GM12878 (cell line): ENCODE results near the gene HSPA4. TPM values are rescaled to one million over a fixed set of nuclear protein-coding genes. Genes with fewer than 3 reads are reported as not detected.

ENCODE experiments used
- ATAC-seq: fragments of 200-7000 bp; cut with Tn5 transposase; 3 replicates; pipeline ENCODE4 v1.9.1; 2020; ENCODE audit warnings: mild to moderate bottlenecking, moderate library complexity
- BruUV-seq: library from RNA; stranded (reverse); fragments of 400-500 nt; replicated peaks from 2 replicates; lab custom pipeline; 2021; lab: Mats Ljungman, UMichigan
- CTCF ChIA-PET: fragments of 300-600 bp; sonication (Branson Sonifier 250); formaldehyde crosslinking; extraction: SDS; loops from one replicate; lab custom pipeline; 2021; ENCODE audit warnings: inconsistent platforms; lab: Yijun Ruan, JAX
- POLR2A ChIA-PET: fragments of 350-600 bp; formaldehyde crosslinking; extraction: SDS; loops from one replicate; lab custom pipeline; 2021; ENCODE audit warnings: inconsistent platforms; lab: Charles Lee
- RAD21 ChIA-PET: fragments of 300-600 bp; sonication (Branson Sonifier 250); formaldehyde crosslinking; loops from one replicate; lab custom pipeline; 2023; ENCODE audit warnings: antibody characterized with exemption; ENCODE audit not compliant: unreplicated experiment; lab: Charles Lee
- SMC1A ChIA-PET: fragments of 300-600 bp; sonication (Branson Sonifier 250); formaldehyde crosslinking; loops from one replicate; lab custom pipeline; 2023; ENCODE audit not compliant: unreplicated experiment, uncharacterized antibody; lab: Charles Lee
- DNase-seq: peaks from one replicate; pipeline ENCODE4 v3.0.0-alpha.2; 2011; ENCODE audit warnings: low read depth, low spot score
- FAIRE-seq: peaks from 3 replicates; lab custom pipeline; 2011; peaks lifted over from hg19 to GRCh38; lab: Jason Lieb, UNC
- H2AFZ ChIP-seq: 2 replicates; pipeline ENCODE4 v1.6.0; 2011; ENCODE audit warnings: low read depth, low read length, control low read depth; ENCODE audit not compliant: control insufficient read depth
- H3K27ac ChIP-seq: 2 replicates; pipeline ENCODE4 v1.5.1; 2011; ENCODE audit warnings: control low read depth; ENCODE audit not compliant: control insufficient read depth, insufficient read depth
- H3K27me3 ChIP-seq, 2 experiments: replicated peaks in 1 of 2; 2 replicates each; pipeline versions ENCODE4 v1.6.0 to v1.6.1; 2011; ENCODE audit warnings: low read length in 1 of 2; ENCODE audit not compliant: control insufficient read depth in 2 of 2, insufficient read depth in 2 of 2
- H3K36me3 ChIP-seq, 2 experiments: 2 replicates each; pipeline ENCODE4 v1.5.1; 2011; ENCODE audit warnings: low read length in 1 of 2; ENCODE audit not compliant: control insufficient read depth in 2 of 2, insufficient read depth in 2 of 2
- H3K4me1 ChIP-seq: 2 replicates; pipeline ENCODE4 v1.6.1; 2011; ENCODE audit warnings: mild to moderate bottlenecking, low read length, moderate library complexity, mixed read lengths; ENCODE audit not compliant: control insufficient read depth, insufficient read depth
- H3K4me2 ChIP-seq: 2 replicates; pipeline ENCODE4 v1.6.0; 2011; ENCODE audit warnings: control low read depth; ENCODE audit not compliant: control insufficient read depth, insufficient read depth
- H3K4me3 ChIP-seq: fragments of 200-600 bp; sonication (generic); 2 replicates; pipeline ENCODE4 v1.5.1; 2016
- H3K79me2 ChIP-seq: 2 replicates; pipeline ENCODE4 v1.6.0; 2011; ENCODE audit warnings: low read length; ENCODE audit not compliant: control insufficient read depth, insufficient read depth
- H3K9ac ChIP-seq: 2 replicates; pipeline ENCODE4 v1.8.0; 2011; ENCODE audit warnings: low read length, control low read depth, mixed read lengths; ENCODE audit not compliant: control insufficient read depth, insufficient read depth
- H3K9me3 ChIP-seq: replicated peaks from 3 replicates; pipeline ENCODE4 v1.5.1; 2011; ENCODE audit warnings: mild to moderate bottlenecking, low read length; ENCODE audit not compliant: control insufficient read depth, insufficient read depth
- H4K20me1 ChIP-seq: 2 replicates; pipeline ENCODE4 v1.6.0; 2011; ENCODE audit not compliant: control insufficient read depth, insufficient read depth
- IKZF1 ChIP-seq: fragments of 450-650 bp; conservative IDR thresholded peaks from 2 replicates; pipeline ENCODE4 v1.6.1; 2017; ENCODE audit warnings: antibody characterized with exemption, mild to moderate bottlenecking
- RAD21 ChIP-seq: IDR thresholded peaks from 2 replicates; pipeline ENCODE4 v1.6.1; 2011; ENCODE audit warnings: mild to moderate bottlenecking, low read depth, low read length, moderate library complexity; ENCODE audit not compliant: insufficient read depth
- SMARCA5 ChIP-seq: fragments of 450-650 bp; IDR thresholded peaks from 2 replicates; pipeline ENCODE4 v1.6.1; 2017; ENCODE audit warnings: mild to moderate bottlenecking
- WGBS: methylation state at CpG from one replicate; pipeline ENCODE4 v1.1.6; 2016; ENCODE audit warnings: low lambda C conversion rate; ENCODE audit not compliant: insufficient replicate concordance, insufficient coverage; ENCODE audit errors: missing lambda C conversion rate; 5-methylcytosine and 5-hydroxymethylcytosine counted together
- in situ Hi-C: fragments of 300-500 bp; cut with MboI; formaldehyde crosslinking; loops from 9 replicates; pipeline ENCODE4 v1.14.3; 2018; ENCODE audit warnings: mixed read lengths
- intact Hi-C: fragments of 100-400 bp; cut with micrococcal nuclease; formaldehyde crosslinking; loops from one replicate; pipeline ENCODE4 v1.14.2; 2022; ENCODE audit not compliant: unreplicated experiment
- polyA plus RNA-seq, 11 experiments: library from polyadenylated mRNA; depleted of rRNA in 4 of 11; unstranded in 6 of 11; stranded (reverse) in 5 of 11; fragments of >200 nt; fragmentation: Nextera tagmentation in 4 of 11; fragmentation: Illumina TruSeq in 1 of 11; extraction: Ambion mirVana in 4 of 11; extraction: Trizol in 1 of 11; gene quantifications; 1 replicate in 1 of 11; 2 replicates in 10 of 11; pipeline versions ENCODE4 v1.2.1 to v1.2.3, GENCODE V29; 2011 to 2016; ENCODE audit warnings: inconsistent platforms in 2 of 11, missing spikeins in 2 of 11, low read depth in 1 of 11
- total RNA-seq, 4 experiments: library from RNA; depleted of rRNA in 3 of 4; stranded (reverse); fragments of >200 nt in 3 of 4; fragmentation: Illumina TruSeq in 1 of 4; extraction: Trizol in 1 of 4; gene quantifications; 2 replicates each; pipeline versions ENCODE4 v1.2.1 to v1.2.3, GENCODE V29; 2013 to 2021
- TF ChIP-seq, protein P1 (sequence below): fragments of 450-650 bp; IDR thresholded peaks from 2 replicates; pipeline ENCODE4 v1.6.1; 2017; ENCODE audit warnings: mild to moderate bottlenecking, moderate library complexity

HSPA4 gene
- total and polyA plus RNA-seq, 10 of the 15 experiments (the other 5 are each of a cell fraction or from before 2014, with no cell fraction given), result 61.6 to 234 (median 116) TPM

DNA sequence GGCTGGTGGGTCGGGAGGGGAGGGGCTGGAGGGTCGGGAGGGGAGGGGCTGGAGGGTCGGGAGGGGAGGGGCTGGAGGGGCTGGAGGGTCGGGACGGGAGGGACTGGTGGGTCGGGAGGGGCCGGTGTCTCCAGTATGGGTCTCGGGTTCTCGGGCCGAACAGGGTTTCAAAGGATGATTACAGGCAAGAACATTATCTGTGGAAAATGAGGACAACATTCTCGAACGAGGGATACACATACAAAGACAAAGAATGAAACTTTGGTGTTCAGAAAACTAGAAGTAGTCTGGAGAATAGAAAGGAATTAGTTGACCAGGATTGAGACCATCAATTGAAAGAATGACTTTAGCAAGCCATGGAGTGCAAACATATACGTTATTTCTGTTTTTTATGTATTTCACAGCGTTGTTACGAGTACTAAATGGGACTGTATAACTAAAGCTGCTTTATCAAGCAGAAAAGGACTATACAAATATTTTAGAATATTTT is 25.1 kb upstream of the HSPA4 start:
- Histone ChIP-seq H3K27me3 (no peaks in the 10 kb centered on the region), H4K20me1 (no peaks in the 10 kb centered on the region), H3K4me2 (peak overlapping the region; percentile 64; the same call in 1 of the 2 replicates), H3K79me2 (peaks cover 22% of the 10 kb centered on the region), H2AFZ (peak overlapping the region; percentile 93), H3K9me3 (no peaks in the 10 kb centered on the region), H3K36me3 (peaks cover 0 to 4% of the 10 kb centered on the region in 2 experiments; a peak in 1 of 4 replicates), H3K27ac (no peak overlapping the region), H3K4me1 (0 out of 2 replicates have a peak, but pooled peaks cover 5% of the 10 kb centered on the region), H3K4me3 (peak overlapping the region; percentile 55; the same call in 1 of the 2 replicates), H3K9ac (peak overlapping the region; percentile 20; the same call in 1 of the 2 replicates)
- FAIRE-seq (no peak), DNase-seq (no peak), ATAC-seq (no peak)
- ChIA-PET CTCF (interaction anchor here (0.7 kb wide), 1 partner anchor 25 kb away, joined by 3 read pairs; the partner anchor contains the start of gene HSPA4), SMC1A (no interaction called here), POLR2A (interaction anchor here (0.5 to 1.1 kb wide), 2 partner anchors 64 to 158 kb away, joined by 3 to 5 read pairs; no protein-coding TSS in a partner anchor), RAD21 (no interaction called here)
- intact Hi-C loops (loop anchor here (2.0 kb wide), 1 partner anchor 24 kb away; no protein-coding TSS in a partner anchor), in situ Hi-C loops (no loop called here)
- WGBS, result 1% methylated on average over 8 of the region's 15 CpGs
- no TSS peak for BruUV-seq
- TF ChIP-seq SMARCA5 (0 out of 2 replicates have a peak, but pooled peaks have one; percentile 22), IKZF1 (no peak)

DNA sequence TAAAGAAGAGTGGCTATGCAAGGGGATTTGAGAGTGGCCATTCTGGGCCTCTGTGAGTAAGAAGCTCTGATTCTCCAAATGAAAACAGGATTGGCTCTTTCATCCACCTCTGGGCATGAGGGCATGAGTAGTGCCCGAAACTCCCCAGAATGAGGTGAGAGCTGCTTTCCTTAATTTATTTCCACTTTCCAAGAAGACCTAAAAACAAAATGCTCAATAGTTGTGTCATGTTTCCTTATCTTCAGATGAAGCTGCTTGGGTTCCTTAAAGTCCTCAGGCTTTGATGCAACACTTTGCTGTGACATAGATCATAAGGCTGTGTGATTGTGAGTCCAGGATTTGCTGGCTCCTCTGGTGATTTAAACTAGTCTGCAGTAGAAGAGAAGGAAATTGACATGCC is 22.4 kb upstream of the HSPA4 start:
- intact Hi-C loops, result no loop called here
- H3K4me1 ChIP-seq, result peaks cover 12% of the 10 kb centered on the region
- CTCF ChIA-PET, result interaction anchor here (0.6 kb wide), 1 partner anchor 30 kb away, joined by 3 read pairs; no protein-coding TSS in a partner anchor
- RAD21 ChIA-PET, result interaction anchor here (0.7 kb wide), 1 partner anchor 75 kb away, joined by 4 read pairs; no protein-coding TSS in a partner anchor
- TF ChIP-seq, protein P1, sequence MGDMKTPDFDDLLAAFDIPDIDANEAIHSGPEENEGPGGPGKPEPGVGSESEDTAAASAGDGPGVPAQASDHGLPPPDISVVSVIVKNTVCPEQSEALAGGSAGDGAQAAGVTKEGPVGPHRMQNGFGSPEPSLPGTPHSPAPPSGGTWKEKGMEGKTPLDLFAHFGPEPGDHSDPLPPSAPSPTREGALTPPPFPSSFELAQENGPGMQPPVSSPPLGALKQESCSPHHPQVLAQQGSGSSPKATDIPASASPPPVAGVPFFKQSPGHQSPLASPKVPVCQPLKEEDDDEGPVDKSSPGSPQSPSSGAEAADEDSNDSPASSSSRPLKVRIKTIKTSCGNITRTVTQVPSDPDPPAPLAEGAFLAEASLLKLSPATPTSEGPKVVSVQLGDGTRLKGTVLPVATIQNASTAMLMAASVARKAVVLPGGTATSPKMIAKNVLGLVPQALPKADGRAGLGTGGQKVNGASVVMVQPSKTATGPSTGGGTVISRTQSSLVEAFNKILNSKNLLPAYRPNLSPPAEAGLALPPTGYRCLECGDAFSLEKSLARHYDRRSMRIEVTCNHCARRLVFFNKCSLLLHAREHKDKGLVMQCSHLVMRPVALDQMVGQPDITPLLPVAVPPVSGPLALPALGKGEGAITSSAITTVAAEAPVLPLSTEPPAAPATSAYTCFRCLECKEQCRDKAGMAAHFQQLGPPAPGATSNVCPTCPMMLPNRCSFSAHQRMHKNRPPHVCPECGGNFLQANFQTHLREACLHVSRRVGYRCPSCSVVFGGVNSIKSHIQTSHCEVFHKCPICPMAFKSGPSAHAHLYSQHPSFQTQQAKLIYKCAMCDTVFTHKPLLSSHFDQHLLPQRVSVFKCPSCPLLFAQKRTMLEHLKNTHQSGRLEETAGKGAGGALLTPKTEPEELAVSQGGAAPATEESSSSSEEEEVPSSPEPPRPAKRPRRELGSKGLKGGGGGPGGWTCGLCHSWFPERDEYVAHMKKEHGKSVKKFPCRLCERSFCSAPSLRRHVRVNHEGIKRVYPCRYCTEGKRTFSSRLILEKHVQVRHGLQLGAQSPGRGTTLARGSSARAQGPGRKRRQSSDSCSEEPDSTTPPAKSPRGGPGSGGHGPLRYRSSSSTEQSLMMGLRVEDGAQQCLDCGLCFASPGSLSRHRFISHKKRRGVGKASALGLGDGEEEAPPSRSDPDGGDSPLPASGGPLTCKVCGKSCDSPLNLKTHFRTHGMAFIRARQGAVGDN, result no peak
- no peak for TF ChIP-seq RAD21
- no peaks in the 10 kb centered on the region for H3K36me3 ChIP-seq
- H3K9ac ChIP-seq, result no peak overlapping the region
- no peaks in the 10 kb centered on the region for H4K20me1 ChIP-seq
- POLR2A ChIA-PET, result interaction anchor here (0.7 kb wide), 1 partner anchor 23 kb away, joined by 3 read pairs; no protein-coding TSS in a partner anchor
- H3K4me3 ChIP-seq, result no peak overlapping the region
- in situ Hi-C loops, result no loop called here
- H3K79me2 ChIP-seq, result peaks cover 10% of the 10 kb centered on the region
- FAIRE-seq (no peak), DNase-seq (no peak), ATAC-seq (no peak)
- no peaks in the 10 kb centered on the region for H3K9me3 ChIP-seq
- SMC1A ChIA-PET, result interaction anchor here (0.6 to 1.2 kb wide), 3 partner anchors 22 to 721 kb away, joined by 3 read pairs; partner anchors contain the start of gene HSPA4
- H3K27me3 ChIP-seq, result no peaks in the 10 kb centered on the region
- no peak overlapping the region for H2AFZ ChIP-seq
- no TSS peak for BruUV-seq
- WGBS, result 100% methylated on average over 1 of the region's 1 CpG
- no peak overlapping the region for H3K4me2 ChIP-seq
- H3K27ac ChIP-seq, result no peak overlapping the region
